ENCODE data around the gene STRIP2.
A peak's percentile ranks its signal among the peaks of the same experiment; 100 is the strongest.
"Not testable (repeated sequence)": the region's sequence is repeated elsewhere in the genome, so short reads cannot be mapped to it uniquely, and the experiment has no call there.

Gene STRIP2

GRCh38 chr7:129433847-129434674 is at the start of gene STRIP2:
STRIP2 (plus strand) TSS chr7:129434432; CDS start chr7:129434473, 41 bp downstream.
- peak; percentile 96 for DNase-seq (ENCODE audit: low read depth, low spot score)

GRCh38 chr7:129385116-129385515 is 49.1 kb upstream of the STRIP2 start:
- DNase-seq (ENCODE audit: low read depth, low spot score): peak; percentile 27

DNA sequence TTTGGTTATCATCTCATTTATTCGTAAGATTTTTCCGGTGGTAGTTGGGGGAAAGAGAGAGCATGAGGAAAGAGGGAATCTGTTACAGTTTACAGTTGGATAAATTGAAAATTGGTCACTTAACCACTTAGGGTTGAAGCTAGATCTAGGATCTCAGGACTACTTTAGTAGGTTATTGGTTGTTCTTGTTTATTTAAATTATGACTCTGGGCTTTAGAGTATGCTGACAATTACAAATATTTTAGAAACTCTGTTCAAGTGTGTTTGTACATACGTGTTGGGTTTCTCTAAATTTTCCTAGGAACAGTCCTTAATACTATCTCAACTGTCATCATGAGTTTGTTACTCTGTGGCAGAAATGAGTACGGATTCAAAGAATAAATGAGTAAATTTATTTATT is 48.6 kb upstream of the STRIP2 start:
- no peak for DNase-seq (ENCODE audit: low read depth, low spot score)

- DNase-seq (ENCODE audit: low read depth, low spot score): no peak
Measured at GRCh38 chr7:129386506-129386905, 47.7 kb upstream of the STRIP2 start.

GRCh38 chr7:129387537-129387936 is 46.7 kb upstream of the STRIP2 start:
- peak; percentile 25 for DNase-seq (ENCODE audit: low read depth, low spot score)

GRCh38 chr7:129388333-129389098 is 45.7 kb upstream of the STRIP2 start:
- no peak for DNase-seq (ENCODE audit: low read depth, low spot score)

GRCh38 chr7:129389829-129390228 is 44.4 kb upstream of the STRIP2 start:
- DNase-seq (ENCODE audit: low read depth, low spot score): no peak

- no peak for DNase-seq (ENCODE audit: low read depth, low spot score)
Measured at GRCh38 chr7:129390314-129390713, 43.9 kb upstream of the STRIP2 start.

DNA sequence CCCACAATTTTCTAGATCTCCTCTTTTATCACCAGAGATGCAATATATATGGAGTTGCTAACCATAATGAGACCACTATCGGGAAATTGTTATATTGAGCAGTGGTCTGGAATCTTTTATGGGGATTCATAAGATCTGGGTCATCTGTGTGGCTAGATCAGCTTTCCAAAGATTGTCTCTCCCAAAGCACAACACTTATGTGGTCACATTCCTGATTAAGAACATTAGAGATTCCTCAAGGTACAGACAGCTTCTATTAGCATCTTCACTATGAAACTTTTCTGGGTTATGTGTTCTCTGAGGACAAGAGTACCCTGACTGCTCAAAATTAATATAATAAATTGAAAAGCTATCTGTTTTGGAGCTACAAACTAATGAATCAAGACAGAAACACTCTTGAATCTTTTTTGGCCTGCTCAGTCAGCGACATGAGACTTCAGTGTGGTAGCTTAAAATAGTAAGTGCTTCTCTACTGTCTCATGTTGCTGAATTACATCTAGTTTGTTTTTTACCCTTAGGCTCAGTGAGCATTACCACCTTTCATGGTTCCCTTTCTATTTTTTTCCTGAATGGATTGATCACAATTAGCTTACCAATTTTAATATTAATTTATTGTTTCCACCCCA is 42.6 kb upstream of the STRIP2 start:
- no peak for DNase-seq (ENCODE audit: low read depth, low spot score)

GRCh38 chr7:129393255-129393654 is 41.0 kb upstream of the STRIP2 start:
- no peak for DNase-seq (ENCODE audit: low read depth, low spot score)

DNA sequence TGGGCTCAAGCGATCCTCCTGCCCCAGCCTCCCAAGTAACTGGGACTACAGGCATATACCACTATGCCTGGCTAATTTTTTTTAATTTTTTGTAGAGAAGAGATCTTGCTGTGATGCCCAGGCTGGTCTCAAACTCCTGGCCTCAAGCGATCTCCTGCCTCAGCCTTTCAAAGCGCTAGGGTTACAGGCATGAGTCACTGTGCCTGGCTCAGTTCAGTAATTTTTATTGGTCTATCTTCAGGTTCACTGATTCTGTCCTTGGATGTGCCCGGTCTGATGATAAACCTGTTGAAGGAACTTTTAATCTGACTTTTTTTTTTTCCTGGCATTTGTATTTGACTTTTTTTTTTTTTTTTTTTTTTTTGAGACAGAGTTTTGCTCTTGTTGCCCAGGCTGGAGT is 40.1 kb upstream of the STRIP2 start:
- DNase-seq (ENCODE audit: low read depth, low spot score): no peak

DNA sequence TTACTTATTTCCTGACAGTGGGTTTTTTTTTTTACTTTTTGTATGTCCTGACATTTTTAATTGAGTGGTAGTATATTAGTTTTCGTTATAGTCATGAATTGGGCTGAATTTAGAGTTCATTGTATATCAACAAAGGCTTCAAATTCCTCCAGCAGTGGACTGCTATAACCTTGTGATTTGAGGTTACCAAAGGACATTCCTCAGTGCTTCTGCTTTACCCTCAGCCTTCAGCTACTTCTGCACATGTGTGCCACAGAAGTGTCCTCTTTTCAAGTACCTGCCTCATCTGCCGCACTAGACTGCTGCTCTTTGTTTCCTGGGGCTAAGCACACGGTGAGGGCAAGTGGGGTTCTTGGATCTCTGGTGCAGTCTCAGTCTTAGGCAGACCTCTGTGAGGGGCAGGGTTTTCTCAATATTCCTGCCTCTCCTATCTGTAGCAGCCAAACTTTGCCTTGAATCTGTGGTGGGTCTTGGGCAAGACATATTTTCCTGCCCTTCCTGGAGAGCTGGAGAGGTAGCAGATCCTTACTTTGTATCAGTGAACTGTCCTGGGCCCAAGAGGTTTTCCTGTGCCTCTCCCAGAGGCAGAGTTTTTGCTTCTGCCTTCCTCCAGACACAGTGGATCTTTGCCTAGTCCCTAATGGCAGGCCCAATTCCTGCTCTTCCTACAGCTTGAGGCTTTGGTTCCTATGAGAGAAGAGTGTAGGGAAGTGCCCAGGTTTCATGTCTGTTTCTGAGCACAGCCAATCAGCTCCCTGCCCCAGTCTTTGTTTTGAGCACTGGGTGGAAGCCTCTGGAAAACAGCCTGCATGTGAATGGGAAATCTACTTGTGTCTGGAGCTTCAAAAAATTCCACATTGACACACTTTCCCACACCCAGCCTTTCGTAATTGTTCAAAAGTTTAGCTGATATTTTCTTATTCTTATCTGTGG is 39.0 kb upstream of the STRIP2 start:
- DNase-seq (ENCODE audit: low read depth, low spot score): no peak

DNA sequence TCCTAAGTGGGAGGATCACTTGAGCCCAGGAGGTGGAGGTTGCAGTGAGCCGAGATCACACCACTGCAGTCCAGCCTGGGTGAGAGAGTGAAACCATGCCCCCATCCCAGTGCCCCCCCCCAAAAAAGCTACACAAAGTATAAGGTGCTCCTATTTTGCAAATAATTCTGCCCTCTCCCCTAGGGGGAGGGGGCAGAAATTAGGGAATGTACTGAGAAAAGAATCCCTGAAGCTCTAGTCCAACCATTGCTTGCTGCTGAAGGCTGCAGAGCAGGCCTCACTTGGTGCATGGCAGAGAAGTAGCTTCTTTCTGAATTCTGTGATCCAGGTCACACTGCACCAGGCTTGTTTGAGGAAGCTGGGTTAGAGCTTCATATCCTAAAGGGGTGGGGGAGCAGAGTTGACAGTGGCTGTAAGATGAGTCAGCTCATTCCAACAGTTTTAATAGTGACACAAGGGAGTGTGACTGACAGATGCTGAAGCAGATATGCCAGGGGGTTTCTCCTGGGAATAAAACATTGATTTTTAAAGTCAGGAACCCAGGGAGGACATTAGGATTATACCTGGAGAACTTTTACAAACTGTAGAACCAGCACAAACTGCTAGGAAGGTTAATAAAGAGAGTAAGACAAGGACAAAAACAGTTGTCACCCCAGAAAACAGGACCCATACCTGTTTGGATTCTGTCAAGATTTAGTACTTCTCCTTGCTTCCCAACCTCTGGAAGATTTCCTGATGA is 32.8 kb upstream of the STRIP2 start:
- no peak for DNase-seq (ENCODE audit: low read depth, low spot score)

DNA sequence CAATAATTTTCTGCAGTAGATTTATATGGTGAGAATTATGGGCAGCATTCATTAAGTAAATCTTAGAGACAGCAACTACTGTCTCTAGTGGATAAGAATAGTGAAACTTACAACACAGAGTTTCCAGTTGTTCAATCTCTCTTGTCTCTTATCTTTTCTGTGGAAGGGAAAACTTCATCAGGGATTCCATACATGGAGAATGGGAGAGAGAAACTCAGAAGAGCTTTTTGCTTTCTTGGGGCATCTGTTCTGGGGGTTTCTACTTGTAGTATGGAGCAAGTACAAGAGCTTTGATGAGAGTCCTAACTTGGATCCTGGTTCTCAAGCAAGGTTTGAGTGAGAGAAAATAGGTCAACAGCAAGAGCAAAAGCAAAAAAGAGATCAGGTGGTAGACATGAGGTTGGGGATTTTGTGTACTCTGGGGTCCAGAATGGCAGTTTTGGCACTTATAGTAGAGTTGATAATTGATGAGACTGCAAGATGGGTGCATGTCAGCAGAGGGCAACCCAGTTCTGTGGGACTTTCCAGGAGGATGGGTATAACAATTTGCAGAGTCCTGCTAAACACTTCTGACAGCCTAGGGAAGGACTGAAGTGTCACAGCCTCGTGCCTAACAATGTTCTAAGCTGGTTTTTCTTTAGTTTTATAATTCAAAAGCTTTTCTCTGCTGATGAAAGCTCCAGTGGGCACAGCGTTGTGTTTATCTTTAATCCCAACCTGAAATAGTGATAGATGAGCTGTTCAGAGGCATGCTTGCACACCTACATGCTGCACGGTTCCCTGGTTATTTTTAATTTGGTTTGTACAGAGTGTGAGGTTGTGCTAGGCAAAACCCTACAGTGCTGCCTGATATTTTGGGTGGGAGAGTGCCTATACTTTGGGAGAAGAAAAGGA is 32.0 kb upstream of the STRIP2 start:
- no peak for DNase-seq (ENCODE audit: low read depth, low spot score)

DNA sequence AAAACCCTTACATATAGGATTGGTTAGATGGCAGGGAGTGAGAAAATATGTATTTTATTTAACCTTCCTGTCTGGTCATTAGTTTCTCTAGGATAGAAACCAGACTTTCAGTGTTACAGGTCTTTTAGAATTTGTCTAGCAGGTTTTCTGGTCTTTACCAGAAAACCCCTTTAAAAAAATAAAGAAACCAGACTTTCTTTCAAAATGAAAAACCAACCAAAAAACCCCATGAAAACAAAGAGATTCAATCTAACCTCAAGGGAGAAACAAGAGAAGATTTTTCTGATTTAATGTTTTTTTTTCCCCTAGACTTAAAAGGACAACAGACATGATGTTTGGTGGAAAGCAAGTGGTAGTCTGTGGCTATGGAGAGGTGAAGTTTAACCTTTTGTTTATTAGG is 28.7 kb upstream of the STRIP2 start:
- DNase-seq (ENCODE audit: low read depth, low spot score): no peak

DNA sequence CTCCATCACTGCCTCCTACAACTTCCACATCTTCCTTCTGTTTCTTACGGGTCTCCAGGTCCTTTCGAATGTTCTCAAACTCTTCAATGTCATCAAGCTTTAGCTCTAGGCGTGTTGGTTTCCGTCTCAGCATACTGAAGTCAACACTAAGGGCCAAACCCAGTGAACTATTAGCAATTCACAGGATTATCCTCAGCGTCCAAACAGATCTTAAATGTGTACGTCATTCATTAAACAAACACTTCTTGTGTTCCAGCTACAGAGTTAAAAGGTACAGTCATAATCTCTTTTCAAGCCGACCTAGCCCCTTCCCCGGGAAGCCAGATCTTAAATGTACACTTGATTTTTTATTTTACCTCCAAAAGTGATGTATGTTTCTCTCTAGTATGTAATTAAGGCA is 24.0 kb upstream of the STRIP2 start:
- not testable (repeated sequence) for DNase-seq (ENCODE audit: low read depth, low spot score)

DNA sequence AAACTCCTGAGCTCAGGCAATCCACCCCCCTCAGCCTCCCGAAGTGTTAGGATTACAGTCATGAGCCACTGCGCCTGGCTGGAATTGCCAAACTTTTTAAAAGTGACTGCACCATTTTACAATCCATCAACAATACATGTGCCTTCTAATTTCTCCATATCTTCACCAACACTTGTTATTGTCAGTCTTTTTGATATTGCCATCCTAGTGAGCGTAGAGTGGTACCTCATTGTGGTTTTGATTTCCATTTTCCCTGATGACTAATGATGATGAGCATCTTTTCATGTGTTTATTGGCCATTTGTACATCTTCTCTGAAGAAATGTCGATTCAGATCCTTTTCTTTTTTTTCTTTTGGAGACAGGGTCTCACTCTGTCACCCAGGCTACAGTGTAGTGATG is 21.7 kb upstream of the STRIP2 start:
- no peak for DNase-seq (ENCODE audit: low read depth, low spot score)

GRCh38 chr7:129417073-129417472 is 17.2 kb upstream of the STRIP2 start:
- DNase-seq (ENCODE audit: low read depth, low spot score): no peak

GRCh38 chr7:129421717-129422250 is 12.4 kb upstream of the STRIP2 start:
- DNase-seq (ENCODE audit: low read depth, low spot score): no peak

All from astrocyte of the hippocampus (primary cell).